Fibroblast of skin of abdomen (primary cell): Measurements from ENCODE around the gene NCAM2.

Experiments used
- DNase-seq: peaks from one replicate; pipeline ENCODE4 v3.0.0-alpha.2; 2013

The NCAM2 gene

GRCh38 chr21:21179619-21180298 is 181.6 kb downstream of the NCAM2 start:
- DNase-seq = no peak

- no peak for DNase-seq
Measured at GRCh38 chr21:21182401-21183010, 184.3 kb downstream of the NCAM2 start.

DNA sequence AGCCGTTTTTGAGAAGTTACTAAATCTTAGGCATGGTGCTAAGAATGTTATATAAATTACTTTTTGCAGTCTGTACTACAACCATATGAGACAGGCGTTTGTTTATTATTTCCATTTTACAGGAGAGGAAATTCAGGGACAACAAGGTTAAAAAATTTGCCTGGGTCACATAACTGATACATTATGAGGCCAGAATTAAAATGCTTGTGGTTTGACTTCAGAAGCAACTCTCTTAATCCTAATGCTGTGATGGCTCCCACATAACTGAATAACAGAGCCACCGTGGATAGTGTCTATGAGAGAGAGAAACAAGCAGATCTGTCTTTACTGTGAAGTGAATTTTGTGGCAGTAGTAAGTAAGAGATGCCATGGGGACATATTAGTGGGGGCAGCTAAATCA is 184.9 kb downstream of the NCAM2 start:
- peak; percentile 24 for DNase-seq

DNA sequence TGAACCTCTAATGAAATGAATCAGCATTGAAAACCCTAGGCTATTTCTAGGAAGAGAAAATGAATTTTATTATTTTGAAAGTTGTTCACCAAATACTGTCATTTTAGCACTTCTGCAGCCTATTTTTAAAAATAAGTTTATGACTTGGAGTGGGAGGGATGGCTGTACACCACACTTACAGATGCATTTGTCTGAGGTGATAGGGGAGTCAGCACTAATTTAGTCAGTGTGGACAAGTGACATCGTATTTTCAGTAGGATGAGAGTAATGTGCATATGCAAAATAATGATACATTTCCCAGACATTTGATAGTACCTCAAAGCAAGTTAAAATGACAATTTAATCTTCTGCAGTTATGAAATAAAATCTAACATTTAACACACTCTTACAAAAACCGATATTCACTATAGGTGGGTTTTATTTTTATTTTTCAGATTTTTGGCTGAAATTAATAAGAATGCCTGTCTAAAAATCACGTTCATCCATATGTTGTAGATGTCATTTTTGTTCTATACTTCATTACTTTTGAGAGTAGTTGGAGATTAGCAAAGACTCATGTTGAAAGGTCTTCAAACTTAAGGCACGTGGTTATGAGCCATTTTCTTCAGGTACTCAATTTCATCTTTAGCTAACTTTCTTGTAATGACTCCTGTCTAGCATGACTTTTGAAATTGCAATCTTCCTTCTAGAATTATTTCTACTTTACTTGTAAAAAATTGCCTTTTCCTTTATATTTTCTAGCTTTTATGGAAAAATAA is 186.7 kb downstream of the NCAM2 start:
- DNase-seq = no peak

GRCh38 chr21:21187579-21187978 is 189.4 kb downstream of the NCAM2 start:
- DNase-seq = peak; percentile 12

DNA sequence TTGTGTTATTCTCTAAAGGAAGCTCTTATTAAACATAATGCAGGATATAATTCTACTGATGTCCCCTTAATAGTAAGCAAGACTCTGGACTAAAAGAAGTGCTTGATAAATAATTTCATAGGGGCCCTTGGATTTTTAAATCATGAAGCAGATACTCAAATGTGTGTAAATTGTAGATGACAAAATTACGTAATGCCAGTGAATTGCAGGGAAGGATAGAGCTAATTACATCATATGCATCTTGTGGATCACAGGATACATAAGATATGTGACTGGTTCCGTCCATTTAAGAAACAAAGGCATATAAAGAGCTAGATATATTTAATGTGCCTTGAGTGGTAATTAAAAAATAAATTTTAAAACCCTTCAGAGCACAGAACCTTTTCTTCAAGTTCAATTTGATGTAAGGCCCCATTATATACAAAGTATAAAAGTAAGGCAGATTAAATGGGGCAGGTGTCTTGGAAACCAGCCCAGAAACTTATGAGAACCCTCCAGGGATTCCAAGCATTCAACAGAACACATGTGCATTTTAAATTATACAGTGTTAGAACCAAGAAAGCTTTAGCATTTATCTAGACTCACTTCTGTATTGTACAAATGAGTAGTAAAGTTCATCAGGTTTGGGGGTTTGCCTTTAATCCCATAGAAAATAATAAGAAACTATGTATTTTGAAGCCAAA is 190.4 kb downstream of the NCAM2 start:
- DNase-seq = no peak

DNA sequence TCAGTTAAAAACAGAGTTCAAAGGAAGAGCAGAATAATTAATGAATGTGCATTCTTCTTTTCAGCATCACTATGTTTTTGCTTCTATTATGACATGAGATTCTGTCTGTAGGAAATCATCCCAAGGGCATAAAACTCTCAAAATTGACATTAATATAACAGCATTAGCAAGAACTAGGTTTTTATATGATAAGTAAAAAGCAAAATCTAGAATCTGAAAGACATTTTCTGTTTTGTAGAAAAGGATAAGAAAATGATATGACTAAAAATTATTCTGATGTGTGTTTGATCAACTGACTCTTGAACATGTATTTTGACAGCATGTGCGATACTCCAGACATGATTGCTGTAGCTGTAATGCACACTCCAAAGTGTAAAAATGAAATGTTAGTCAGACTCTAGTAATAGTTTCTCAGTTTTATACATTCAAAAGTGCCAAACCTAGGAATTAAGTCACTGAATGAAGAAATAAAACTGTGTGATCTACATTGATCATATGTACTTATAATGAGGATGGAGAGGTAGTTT is 197.3 kb downstream of the NCAM2 start:
- DNase-seq = no peak

GRCh38 chr21:21196087-21196486 is 197.9 kb downstream of the NCAM2 start:
- no peak for DNase-seq

DNA sequence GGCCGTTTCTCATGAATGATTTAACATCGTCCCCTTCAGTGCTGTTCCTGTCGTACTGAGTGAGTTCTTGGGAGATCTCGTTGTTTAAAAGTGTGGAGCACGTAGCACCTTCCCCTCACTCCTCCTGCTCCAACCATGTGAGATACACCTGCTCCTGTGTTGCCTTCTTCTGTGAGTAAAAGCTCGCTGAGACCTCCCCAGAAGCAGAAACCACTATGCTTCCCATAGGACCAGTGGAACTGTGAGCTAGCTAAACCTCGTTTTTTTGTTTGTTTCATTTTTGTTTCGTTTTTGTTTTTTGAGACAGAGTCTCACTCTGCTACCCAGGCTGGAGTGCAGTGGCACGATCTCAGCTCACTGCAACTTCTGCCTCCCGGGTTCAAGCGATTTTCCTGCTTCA is 198.6 kb downstream of the NCAM2 start:
- DNase-seq = no peak

GRCh38 chr21:21199342-21200102 is 201.3 kb downstream of the NCAM2 start:
- no peak for DNase-seq

DNA sequence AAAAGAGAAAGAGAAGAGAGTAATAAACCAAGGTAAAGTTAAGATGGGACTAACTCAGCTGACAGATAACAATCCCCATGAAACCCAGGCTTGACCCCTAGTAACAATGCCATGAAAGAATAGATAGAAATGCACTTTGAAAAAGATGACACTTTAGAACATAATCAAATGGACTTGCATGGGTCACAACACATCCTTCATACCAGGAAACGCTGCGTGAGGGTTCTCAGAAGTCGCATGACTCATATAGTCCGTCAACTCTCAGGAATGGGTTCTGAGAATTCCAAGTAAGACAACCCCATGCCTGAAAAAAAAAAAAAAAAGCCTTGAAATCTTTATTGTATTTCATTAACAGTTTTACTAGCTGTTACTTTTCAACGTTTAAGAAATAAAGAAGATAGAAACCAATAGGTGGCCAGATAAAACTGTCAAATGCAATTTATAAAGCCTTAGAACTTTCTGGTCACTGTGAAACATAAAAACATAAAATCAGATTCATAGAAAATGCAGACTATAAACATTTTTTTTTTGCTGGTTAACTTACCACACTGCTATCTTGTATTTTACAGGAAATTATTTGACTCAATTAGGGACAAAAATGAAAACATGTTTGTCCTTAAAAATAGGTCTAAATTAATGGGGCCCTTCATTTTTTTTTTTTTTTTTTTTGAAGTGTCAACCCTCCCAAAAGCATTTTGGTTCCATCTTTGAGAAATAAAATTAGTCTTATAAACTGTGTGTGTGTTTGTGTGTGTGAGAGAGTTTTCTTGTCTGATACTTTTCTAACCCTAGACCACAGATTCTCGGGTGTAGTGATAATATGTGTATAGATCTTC is 202.1 kb downstream of the NCAM2 start:
- DNase-seq = peak; percentile 99

DNA sequence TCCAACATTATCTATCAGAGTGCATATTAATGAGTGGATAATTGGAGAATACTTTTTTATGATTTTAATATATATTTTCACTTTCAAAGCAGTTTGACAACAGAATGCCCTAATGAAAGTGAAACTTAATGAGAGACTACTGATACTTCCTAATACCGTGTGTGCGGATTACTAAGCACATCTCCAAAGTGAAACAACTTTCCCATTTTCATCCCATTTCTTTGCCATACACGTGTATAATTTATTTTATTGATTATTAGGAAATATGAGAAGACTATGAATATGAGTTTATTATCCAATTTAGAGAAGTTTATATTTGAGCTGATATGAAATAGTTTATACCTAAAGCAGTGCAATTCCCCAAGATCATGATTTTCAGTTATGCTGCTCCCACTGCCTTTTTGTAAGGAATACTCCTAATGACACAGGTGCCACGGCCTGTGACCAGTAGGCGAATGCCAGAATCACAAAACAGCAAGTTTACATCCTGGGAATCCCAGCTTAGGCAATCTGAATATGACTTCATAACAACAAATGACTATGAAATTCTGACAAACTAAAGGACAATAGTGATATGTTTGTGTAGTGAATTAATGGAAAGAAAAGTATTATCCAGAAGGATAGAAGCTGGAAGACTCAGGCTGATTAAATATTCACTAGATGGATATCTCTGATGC is 202.9 kb downstream of the NCAM2 start:
- DNase-seq = peak; percentile 11

GRCh38 chr21:21203822-21204339 is 205.7 kb downstream of the NCAM2 start:
- no peak for DNase-seq

GRCh38 chr21:21204366-21204996 is 206.3 kb downstream of the NCAM2 start:
- DNase-seq = no peak

DNA sequence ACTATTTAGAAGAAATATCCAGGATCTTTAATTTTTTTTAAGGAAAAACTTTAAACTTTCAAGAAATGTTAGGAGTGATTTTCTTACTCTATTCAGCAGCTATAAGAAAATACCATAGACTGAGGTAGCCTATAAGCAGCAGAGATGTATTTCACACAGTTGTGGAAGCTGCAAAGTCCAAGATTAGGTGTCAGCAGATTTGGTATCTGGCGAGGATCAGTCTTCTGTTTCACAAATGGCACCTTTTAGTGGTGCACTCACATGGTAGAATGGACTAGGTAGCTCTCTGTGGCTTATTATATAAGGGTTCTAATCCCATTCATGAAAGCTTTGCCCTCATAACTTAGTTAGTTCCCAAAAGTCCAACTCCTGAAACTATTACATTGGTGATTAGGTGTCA is 207.4 kb downstream of the NCAM2 start:
- DNase-seq = no peak

DNA sequence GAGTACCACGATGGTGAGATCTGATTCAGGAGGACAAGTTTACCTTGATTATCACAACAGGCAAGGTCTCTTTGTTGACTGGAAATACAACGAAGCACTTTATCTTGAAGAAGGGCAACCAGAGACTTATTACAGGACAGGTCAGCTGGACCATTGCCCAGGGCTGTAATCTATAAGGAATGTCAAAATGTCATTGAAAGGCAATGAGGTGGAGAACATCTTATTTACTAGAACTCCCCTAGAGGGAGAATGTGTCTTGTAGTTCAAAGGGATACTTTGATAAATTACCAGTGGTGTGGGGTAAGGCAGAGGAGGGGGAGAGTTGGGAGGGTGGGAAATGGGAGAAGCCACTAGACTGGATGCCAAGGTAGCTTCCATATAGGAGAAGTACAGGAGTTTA is 212.3 kb downstream of the NCAM2 start:
- no peak for DNase-seq

DNA sequence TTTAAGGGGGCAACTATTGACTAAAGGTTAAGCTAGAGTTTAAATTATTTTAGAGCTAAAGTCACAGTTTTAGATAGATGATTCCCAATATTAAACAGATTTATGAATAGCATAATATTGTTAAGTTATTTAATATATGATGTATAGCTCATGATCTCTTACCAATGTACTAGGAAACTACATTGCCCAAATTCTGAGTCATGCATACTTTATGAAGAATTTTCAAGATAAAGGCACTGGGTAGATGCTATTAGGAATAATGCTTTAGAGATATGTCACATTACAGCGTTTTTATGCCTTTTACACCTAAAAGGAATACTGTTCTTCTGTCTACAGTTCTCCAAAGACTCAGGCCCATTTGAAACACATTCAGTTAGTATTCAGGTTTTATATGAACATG is 215.1 kb downstream of the NCAM2 start:
- no peak for DNase-seq

GRCh38 chr21:21216047-21216446 is 217.8 kb downstream of the NCAM2 start:
- DNase-seq = no peak

GRCh38 chr21:21226472-21226871 is 228.3 kb downstream of the NCAM2 start:
- DNase-seq = no peak

- DNase-seq = peak; percentile 12
Measured at GRCh38 chr21:21230672-21231071, 232.5 kb downstream of the NCAM2 start.
